ENCODE results near the gene IFNA2. TPM values are rescaled to one million over a fixed set of nuclear protein-coding genes. Genes with fewer than 3 reads are reported as not detected.

The IFNA2 gene
- total RNA-seq, 4 donors from 2014 or later, result not detected

- no peaks in the 10 kb centered on the region for H3K36me3 ChIP-seq
- no peak overlapping the region for H3K27ac ChIP-seq
- H3K27me3 ChIP-seq, result no peaks in the 10 kb centered on the region
- 51% methylated on average over 1 of the region's 1 CpG for WGBS
- H3K4me1 ChIP-seq, result no peaks in the 10 kb centered on the region
- TF ChIP-seq EP300 (IDR thresholded peaks at IDR 0.05) (no peak), POLR2A (IDR thresholded peaks at IDR 0.05) (no peak), CTCF (IDR thresholded peaks at IDR 0.05) (no peak), POLR2AphosphoS5 (IDR thresholded peaks at IDR 0.05) (no peak)
- no peak overlapping the region for H3K4me3 ChIP-seq
- no peaks in the 10 kb centered on the region for H3K9me3 ChIP-seq
- no peak for DNase-seq (ENCODE audit: low spot score in 2 of 2)
Measured at GRCh38 chr9:21428235-21428634, 43.0 kb upstream of the IFNA2 start.

- no peaks in the 10 kb centered on the region for H3K27me3 ChIP-seq
- no peak overlapping the region for H3K4me3 ChIP-seq
- DNase-seq (ENCODE audit: low spot score in 2 of 2), result no peak
- H3K36me3 ChIP-seq, result no peaks in the 10 kb centered on the region
- WGBS, result 49% methylated on average over 5 of the region's 5 CpGs
- H3K9me3 ChIP-seq, result no peaks in the 10 kb centered on the region
- peaks cover 9% of the 10 kb centered on the region for H3K4me1 ChIP-seq
- TF ChIP-seq CTCF (IDR thresholded peaks at IDR 0.05) (no peak), POLR2AphosphoS5 (IDR thresholded peaks at IDR 0.05) (no peak), EP300 (IDR thresholded peaks at IDR 0.05) (no peak), POLR2A (IDR thresholded peaks at IDR 0.05) (no peak)
- H3K27ac ChIP-seq, result no peak overlapping the region
Measured at GRCh38 chr9:21415493-21416267, 30.5 kb upstream of the IFNA2 start.

- Histone ChIP-seq H3K36me3 (no peaks in the 10 kb centered on the region), H3K27me3 (no peaks in the 10 kb centered on the region), H3K27ac (no peak overlapping the region), H3K9me3 (no peaks in the 10 kb centered on the region), H3K4me1 (peaks cover 9% of the 10 kb centered on the region), H3K4me3 (no peak overlapping the region)
- no peak for DNase-seq (ENCODE audit: low spot score in 2 of 2)
- WGBS, result 89% methylated on average over 2 of the region's 2 CpGs
- no peak for TF ChIP-seq CTCF (IDR thresholded peaks at IDR 0.05)
- TF ChIP-seq POLR2AphosphoS5 (IDR thresholded peaks at IDR 0.05), result no peak
- TF ChIP-seq POLR2A (IDR thresholded peaks at IDR 0.05), result no peak
- no peak for TF ChIP-seq EP300 (IDR thresholded peaks at IDR 0.05)
Measured at GRCh38 chr9:21414220-21414940, 29.2 kb upstream of the IFNA2 start.

- no peak overlapping the region for H3K27ac ChIP-seq
- no peaks in the 10 kb centered on the region for H3K36me3 ChIP-seq
- H3K4me3 ChIP-seq, result no peak overlapping the region
- WGBS, result 55% methylated on average over 4 of the region's 5 CpGs
- peaks cover 4% of the 10 kb centered on the region for H3K27me3 ChIP-seq
- H3K4me1 ChIP-seq, result peaks cover 9% of the 10 kb centered on the region
- no peak for DNase-seq (ENCODE audit: low spot score in 2 of 2)
- TF ChIP-seq POLR2A (IDR thresholded peaks at IDR 0.05) (no peak), POLR2AphosphoS5 (IDR thresholded peaks at IDR 0.05) (no peak), EP300 (IDR thresholded peaks at IDR 0.05) (no peak), CTCF (IDR thresholded peaks at IDR 0.05) (no peak)
- no peaks in the 10 kb centered on the region for H3K9me3 ChIP-seq
Measured at GRCh38 chr9:21413624-21414023, 28.4 kb upstream of the IFNA2 start.

GRCh38 chr9:21413151-21413550 is 28.0 kb upstream of the IFNA2 start:
- no peaks in the 10 kb centered on the region for H3K36me3 ChIP-seq
- H3K4me3 ChIP-seq, result no peak overlapping the region
- H3K4me1 ChIP-seq, result peaks cover 9% of the 10 kb centered on the region
- DNase-seq (ENCODE audit: low spot score in 2 of 2), result no peak
- peaks cover 4% of the 10 kb centered on the region for H3K27me3 ChIP-seq
- WGBS, result 79% methylated on average over 4 of the region's 4 CpGs
- H3K9me3 ChIP-seq, result no peaks in the 10 kb centered on the region
- TF ChIP-seq CTCF (IDR thresholded peaks at IDR 0.05), result no peak
- no peak for TF ChIP-seq EP300 (IDR thresholded peaks at IDR 0.05)
- TF ChIP-seq POLR2AphosphoS5 (IDR thresholded peaks at IDR 0.05), result no peak
- no peak for TF ChIP-seq POLR2A (IDR thresholded peaks at IDR 0.05)
- no peak overlapping the region for H3K27ac ChIP-seq

Data from suprapubic skin (tissue), 4 donors.